ENCODE data around the gene GNPDA1.
A peak's percentile ranks its signal among the peaks of the same experiment; 100 is the strongest.

The GNPDA1 gene

DNA sequence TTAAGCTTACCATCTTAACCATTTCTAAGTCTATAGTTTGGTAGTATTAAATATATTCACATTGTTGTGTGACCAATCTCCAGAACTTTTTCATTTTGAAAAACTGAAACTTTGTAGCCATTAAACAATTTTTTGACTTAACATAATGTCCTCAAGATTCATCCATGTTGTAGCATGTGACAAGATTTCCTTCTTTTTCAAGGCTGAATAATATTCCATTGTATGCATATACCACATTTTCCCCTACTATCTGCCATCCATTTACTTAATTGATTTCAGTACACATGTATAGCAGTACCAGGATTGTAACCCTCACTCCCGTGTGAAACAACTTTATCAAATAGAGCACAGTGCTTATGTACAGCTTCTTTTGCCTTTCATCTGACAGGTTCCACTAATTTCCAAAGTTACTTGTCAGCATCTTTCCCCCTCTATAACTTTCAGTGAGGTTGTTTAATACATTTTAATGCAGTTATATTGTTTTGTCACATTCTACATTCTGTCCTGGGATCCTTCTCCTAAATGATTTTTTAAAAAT lies 7.4 kb upstream of the GNPDA1 start:
- DNase-seq, result no peak

DNA sequence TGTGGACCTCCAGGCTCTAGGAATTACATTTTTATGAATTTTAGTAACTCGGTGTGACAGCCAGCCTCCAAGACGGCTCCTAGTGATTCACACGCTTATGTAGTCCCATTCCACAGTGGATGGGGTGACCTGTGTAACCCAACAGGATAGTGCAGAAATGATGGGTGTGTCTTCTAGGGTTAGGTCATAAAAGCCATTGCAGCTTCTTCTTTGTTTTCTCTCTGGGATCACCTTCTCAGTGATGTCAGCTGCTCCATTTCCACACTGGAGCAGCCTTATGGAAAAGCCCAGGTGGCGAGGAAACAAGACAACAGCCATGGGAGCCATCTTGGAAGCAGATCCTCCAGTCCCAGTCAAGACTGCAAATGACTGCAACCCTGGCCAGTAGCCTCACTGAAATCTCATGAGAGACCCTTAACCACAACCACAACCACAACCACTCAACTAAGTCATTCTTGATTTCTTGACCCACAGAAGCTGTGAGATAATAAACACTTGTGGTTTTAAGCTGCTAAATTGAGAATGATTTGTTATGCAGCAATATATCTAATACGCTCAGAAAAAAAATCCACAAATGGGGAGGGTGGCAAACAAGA lies 5.1 kb upstream of the GNPDA1 start:
- peak; percentile 14 for DNase-seq

DNA sequence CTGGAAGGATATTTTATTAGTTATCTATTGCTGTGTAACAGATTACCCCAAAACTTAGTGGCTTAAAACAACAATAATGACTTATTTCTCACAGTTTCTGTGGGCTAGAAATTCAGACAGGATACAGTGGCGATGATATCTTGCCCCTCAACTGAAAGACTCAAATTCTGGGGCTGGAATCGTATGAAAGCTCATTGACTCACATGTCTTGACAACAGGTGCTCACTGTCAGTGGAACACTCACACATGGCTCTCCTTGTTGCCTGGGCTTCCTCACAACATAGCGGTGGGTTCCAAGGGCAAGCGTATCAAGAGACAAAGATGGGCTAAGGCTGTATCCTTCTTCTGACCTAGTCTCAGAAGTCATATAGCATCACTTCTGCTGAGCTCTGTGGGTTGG lies 3.7 kb upstream of the GNPDA1 start:
- DNase-seq, result peak; percentile 68

DNA sequence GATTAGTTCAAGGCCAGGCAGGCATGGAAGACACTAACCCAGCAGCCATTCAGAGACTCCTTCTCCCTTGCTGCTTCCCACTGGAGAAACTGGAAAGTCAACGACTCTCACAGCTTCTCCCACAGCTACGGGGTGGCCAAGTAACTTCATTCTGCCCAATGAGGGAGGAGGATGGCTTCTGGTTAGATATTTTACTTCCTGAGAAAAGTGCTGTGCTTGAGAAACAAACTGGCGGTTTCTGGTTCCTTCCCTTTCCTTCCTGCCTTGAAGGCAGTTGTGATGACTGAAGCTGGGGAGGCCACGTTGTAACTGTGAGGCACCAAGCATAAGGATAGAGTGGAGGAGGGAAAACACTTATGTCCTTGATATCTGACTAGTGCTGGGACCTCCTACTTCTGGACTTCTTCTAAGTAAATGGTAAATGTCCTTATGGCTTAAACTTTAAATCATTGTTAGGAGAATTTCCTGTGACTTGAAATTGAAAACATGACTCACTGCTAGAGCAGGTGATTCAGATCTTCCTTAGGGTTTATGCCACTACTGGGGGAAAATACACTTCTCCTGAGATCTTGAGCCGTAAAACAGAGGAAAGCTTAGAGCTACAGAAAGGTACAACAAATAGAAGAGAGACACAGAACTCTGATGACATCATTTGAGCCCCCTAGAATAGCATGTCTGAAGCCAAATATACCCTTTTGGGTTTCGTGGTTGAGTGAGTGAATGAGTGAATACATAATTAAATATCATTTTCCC lies 3.1 kb upstream of the GNPDA1 start:
- peak; percentile 65 for DNase-seq

DNA sequence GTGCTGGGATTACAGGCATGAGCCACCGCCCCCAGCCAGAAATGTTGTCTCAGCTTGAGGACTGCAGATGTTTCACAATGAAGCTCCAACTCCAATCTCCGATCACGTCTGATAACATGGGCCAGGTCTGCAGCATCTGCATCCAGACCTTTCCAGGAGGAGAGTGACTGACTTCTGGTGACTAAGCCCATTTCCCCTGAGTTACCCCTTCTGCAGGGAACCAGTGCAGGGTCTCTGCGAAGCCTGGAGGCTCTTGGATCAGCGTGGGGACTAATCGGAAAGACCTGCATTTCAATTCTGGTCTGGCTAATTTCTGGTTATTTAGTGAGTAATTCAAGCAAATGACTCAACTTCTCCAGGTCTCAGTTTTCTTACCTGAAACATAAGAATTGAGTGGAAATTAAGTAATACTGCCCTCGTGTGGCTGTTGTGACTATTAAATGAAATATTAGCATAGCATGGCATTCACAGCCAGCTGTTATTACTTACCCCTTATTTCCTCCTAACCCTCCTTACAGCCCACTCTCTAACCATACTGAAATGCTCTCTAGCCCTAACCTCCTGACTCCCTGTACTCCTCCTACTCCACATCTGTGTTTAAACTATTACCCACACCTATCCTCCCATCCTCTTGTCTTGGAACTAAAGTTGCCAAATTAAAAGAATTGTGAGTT lies 2.2 kb upstream of the GNPDA1 start:
- DNase-seq, result peak; percentile 73

DNA sequence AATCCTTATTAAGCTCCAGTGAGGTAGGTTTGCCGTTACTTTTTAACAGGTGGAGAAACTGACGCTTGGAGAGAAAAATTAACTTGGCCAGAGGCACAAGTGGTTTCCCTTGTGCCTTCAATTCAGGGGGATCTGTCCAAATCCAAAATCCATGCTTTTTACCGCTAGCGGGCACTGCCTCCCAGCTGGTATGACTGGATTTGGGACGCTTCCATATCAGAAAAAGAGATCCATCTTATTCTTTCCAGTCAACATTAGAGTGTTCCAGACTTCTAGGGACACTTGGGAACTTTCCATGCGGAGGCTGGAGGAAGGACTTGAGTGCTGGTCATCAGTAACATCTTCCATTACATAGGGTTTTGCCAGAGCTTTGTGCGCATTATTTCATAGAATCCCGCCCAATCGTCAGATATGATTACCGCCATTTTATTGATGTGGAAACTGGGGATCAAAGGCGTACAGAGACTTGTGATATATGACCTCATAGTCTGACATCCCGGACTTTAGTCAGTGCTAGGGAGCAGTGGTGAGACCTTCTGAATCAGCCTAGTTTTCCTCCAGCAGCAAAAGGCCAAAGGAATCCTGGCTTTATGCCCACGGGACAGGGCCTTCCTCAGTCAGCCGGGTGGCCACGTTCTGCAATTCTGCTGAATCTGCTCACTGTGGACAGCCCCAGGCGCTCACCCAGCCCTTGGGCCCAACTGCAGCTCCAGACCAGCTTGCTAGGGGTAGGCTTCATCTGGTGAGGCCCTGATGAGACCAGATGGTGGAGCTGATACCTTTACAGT lies 1.1 kb upstream of the GNPDA1 start:
- no peak for DNase-seq

DNA sequence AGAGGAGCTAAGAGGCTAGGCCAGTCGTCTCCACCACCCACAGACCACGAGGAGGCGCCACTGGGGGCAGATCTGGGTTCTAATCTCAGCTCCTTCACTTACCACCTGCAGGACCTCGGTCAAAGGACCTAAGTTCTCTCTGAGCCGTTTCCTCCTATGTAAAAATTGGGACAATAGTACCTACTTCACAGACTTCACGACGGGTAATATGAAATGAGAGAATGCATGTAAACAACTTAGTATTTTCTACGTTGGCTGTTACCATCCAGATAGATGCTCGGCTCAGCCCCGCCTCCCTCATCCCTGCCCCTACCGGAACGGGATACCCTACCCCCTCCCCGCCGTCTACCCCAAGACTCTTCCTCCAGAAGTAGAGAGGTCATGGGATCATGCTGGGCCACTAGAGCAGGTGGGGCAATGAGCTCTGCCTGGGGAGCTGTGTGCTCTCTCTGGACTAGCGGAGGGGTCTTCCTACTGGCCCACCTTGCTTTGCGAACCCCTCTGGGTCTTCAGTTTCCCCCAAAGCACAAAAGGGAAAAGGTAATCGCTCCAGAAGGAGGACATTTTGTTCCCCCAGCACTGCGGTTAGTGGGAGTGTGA lies 541 bp downstream of the GNPDA1 start:
- peak; percentile 75 for DNase-seq

DNA sequence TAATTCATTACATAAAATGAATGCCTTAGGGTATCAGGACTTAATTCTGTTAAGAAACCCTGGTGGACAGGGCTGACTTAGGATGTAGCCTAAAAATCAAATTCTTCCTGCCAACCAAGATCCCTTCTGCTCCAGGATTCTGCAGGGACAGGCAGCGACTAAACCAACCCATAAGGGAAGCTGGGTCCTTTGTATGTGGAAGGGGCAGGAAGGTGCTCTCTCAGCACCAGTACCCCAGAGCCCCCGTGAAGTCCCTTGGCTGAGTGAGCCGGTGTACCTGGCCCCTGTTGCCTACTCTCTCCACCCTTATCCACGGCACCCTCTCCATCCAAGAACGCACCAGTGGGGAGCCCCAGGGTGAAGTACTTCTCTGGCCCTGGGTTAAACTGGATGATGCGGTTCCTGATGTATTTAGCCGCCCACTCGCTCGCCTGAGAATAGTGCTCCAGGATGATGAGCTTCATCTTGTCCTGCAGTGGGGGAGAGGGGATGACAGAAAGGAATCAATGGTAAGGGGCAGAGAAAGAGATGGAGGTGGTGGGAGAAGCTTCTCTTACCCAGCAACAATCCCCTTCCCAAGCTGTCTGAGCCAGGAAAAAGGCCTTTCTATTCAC lies 1.1 kb downstream of the GNPDA1 start:
- DNase-seq, result no peak

DNA sequence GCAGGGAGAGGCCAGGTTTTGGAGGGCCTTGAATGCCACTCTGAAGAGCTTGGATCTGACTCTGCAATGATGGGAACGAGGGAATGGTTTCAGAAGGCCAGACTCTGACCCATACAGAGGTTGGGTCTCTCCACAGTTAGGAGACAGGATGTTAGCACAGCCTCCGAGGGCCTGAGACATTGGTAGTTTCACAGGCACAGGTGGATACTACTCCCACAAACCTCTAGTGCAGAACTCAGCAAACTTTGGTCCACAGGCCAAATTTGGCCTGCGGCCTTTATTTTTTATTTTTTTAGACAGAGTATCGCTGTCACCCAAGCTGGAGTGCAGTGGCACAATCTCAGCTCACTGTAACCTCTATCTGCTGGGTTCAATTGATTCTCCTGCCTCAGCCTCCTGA lies 2.9 kb downstream of the GNPDA1 start:
- no peak for DNase-seq

DNA sequence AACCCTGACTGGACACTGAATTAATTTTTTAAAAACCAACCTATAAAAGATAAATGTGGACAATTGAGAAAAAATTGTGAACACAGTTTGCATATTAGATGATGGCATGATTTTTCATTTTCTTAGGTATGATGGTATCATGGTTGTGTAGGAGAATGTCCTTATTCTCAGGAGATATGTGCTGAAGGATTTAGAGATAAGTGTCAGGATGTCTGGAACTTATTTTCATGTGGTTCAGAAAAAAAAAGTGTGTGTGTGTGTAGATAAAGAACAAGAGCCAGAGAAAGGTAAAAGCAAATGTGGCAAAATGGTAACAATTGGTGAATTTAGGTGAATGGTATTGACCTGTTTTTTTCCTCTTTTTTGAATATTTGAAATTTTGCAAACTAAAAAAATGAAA lies 4.0 kb downstream of the GNPDA1 start:
- no peak for DNase-seq

DNA sequence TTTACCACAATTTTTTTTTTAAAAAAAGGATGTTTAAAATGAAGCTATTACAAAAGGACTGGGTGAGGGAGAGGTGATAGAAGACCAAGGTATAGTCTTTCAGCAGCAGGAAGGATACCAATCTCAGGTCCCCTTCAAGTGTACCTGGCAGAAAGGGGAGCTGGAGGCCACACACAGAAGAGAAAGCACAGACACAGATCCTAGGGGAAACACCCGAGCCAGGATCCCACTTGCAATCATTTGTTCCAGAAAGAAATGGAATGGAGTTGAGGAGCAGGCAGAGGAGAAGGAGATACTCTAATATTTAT lies 5.6 kb downstream of the GNPDA1 start:
- DNase-seq, result no peak

DNA sequence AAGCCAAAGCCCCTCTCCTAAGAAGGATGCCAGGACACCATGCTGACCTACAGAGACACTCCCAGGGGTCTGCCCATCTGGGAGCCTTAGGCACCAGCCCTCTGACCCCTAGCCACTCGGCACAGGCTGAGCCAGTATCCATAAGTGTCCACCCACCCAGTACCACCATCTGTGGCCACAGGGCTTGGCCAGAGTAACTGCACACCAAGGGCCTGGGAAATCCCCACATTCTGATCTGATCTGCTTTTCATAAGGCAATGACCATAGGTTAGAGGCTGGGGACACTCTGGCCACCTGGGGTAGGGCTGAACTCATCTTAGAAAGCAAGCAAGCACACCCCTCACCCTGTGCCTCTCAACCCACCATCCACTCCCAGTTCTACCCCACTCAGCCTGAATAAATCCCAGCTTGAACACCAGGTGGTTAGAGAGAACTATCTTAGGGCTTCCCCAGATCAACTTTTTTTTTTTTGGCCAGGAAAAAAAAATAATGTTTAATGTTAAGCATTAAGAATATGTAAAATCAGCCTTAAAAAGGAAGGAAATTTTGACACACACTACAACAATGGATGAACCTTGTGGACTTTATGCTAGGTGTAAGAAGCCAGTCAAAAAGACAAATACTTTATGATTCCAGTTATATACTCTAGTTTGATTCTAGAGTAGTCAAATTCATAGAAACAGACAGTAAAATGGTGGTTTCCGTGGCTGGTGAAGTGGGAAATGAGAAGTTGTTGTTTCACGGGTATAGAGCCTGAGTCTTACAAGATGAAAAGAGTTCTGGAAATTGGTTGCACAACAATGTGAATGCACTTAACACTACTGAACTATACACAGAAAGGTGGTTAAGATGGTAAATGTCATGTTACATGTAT lies 6.2 kb downstream of the GNPDA1 start:
- peak; percentile 40 for DNase-seq

DNA sequence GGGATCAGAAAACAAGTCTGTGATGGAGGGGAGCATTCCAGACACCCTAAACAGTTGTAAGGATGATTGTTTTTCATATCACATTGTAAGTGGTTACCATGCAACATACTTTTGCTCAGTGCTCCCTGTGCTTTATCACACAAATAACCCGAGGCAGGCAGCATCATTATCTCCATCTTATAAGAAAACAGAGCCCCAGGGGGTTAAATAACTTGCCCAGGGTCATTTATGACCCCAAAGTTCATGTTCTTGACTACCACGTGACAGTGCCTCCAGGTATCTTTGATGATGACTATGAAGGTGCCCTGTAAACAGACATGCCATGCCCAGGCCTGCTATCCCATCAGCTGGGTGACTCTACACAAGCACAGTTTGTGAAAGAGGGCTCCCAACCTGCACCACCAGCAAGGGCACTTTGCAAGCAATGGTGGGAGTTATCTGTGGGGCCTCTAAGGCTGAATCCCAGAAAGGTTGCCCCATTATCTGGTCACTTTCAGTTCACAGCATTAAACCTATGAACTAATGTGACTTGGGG lies 9.5 kb downstream of the GNPDA1 start:
- DNase-seq, result no peak

DNA sequence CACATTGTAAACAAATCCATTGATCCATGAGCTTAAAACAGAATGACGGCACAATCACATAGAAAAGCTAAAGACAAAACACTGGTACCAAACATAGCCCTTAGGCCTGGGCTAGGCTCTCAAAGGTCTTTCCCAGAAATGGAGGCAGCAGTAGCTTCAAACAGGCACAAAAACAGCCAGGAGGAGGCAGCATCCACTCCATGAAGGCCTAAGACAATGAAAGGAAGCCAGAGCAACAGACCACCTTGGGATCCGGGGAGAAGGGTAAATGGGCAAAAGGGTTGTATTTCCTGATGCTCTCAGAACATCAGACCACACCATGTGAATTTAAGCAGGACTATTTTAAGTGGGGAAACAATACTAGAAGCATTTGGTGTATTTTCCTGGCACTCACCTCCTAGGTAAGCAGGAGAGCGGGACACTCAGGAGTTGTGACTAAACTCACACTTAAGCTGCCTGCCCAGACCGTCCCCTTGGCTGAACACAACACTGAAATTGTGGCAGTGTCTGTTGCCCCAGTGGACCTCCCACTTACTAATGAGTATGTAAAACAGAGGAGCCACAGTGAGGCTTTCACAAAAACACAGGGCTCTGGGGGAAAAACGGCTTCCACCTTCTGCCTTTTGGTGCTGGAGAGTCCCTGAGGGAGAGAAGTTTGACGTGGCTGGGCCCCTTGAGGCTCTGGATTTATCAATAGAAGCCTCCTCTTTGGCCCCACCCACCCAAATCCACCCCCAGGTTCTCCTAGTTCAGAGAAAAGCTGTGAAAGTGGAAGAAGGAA lies 11.9 kb downstream of the GNPDA1 start:
- no peak for DNase-seq

DNA sequence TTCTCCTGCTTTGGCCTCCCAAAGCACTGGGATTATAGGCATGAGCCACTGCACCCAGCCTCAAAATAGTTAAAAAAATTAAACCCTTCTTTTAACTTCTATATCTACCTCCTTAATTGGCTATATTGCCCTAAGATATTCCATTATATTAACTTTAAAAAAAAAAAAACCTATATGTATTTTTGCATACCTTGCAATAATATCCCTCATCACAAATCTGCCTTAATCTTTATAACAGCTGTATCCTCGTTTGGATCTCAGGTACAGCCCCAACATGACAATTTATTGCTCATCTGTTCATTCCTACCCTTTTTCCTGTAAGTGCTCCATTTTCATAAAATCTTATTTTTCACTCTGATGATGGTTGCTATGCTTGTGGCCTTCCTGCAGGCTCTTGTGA lies 12.7 kb downstream of the GNPDA1 start:
- DNase-seq, result no peak

DNA sequence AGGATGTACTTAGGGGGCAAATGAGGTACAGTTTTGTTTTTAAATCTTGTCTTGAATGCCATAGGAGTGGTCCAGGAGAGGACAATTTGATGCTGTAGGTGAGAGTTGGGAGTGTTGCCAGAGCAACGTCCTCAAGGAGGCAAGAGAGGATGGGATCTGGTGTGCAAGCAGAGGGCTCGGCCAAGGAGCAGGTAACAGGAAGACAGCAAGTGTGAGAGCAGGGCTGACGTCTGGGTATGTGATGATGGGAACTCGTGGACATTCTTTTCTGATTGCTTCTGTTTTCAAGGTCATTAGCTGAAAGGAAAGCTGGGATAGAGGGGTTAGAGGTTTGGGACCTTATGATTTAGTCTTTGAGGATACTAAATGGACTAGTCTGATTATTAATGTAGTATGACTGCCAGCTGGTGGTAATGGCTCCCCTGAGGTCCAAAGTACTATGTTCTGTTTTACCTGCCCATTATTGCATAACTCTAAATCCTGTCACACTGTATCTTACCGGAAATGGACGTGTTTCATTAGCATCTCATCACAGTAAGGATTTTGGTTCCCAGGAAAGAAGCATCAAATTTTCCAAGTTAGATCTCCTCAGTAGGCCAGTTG lies 15.4 kb downstream of the GNPDA1 start:
- DNase-seq, result no peak

DNA sequence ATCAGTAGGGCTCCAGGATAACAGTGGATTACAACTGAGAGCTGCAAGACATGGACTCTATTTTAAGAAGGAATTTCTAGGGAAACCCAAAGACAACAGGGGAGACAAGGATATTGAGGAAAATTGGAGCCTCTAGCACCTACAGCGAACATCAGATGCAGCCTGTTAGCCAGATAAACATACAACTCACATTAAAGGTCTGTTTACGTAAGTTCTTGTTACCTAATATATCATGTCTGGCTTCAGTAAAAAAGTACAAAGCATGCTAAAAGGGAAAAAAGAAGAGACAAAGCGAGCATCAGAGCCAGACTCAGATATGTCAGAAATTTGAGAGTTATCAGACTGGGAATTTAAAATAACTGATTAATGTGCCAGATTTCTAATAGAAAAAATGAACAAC lies 17.2 kb downstream of the GNPDA1 start:
- no peak for DNase-seq

DNA sequence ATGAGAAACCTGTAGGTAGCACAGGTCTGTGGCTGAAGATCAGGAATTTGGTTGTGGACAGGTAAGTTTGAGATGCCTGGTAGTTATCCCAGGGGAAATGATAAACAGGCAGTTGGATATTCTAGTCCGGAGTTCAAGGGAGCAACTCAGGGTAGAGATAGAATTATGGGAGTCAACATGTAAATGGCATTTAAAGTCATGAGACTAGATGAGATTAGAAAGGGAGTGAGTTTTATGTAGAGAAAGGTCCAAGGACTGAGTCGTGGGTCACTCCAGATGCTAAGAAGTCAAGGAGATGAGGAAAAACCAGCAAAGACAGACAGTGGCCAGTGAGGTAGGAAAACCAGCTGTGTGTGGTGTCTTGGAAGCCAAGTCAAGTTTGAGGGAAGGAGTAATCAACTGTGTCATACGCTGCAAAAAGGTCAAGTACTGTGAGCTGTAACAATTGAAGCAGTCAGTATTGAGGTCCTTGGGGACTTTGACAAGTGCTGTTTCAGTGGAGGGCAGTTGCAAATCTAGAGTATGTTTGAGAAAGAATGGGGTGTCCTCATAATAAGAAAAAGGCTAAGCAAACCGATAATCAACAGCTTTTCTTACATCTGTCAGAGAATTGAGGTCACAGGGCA lies 18.2 kb downstream of the GNPDA1 start:
- no peak for DNase-seq

DNA sequence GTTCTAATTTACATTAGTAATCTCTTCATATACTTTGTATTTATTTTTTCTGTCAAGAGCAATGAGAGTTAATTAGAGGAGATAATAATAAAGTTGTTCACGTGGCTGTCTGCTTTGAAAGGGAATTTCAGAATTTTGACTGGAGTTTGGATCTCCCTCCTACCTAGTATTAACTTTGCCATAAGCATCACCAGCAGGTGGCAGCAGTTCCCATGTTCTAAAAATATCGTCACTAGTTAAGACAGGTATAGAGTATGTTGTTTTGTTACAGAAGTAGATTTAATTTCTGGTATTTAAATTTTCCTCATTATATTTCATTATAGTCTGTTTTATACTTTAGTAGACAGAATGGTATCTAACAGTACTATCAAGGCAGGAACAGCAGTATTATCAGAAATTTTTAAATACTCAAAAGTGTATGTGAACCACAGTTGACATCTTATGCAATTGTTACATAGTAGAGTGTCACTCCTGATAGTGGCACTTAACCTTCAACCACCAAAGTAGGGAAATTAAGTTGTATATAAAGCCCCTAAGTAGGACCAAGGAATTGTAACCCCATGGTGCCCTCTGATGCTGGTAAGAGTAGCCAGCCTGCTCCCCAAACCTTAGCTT lies 20.4 kb downstream of the GNPDA1 start:
- DNase-seq, result peak; percentile 86
